DND-41 (cell line): ENCODE data around the gene PLSCR1.

Experiments
- EZH2 ChIP-seq: IDR thresholded peaks from 3 replicates; pipeline ENCODE4 v1.6.1; 2012; ENCODE audit warnings: borderline replicate concordance, low read depth, mild to moderate bottlenecking, moderate library complexity, low read length, inconsistent platforms; ENCODE audit not compliant: severe bottlenecking
- TF ChIP-seq, protein P1 (sequence below): IDR thresholded peaks from 2 replicates; pipeline ENCODE4 v1.5.1; 2012; ENCODE audit warnings: borderline replicate concordance, low read length, moderate library complexity, mild to moderate bottlenecking; ENCODE audit not compliant: poor library complexity, severe bottlenecking; ENCODE audit errors: extremely low read depth

DNA sequence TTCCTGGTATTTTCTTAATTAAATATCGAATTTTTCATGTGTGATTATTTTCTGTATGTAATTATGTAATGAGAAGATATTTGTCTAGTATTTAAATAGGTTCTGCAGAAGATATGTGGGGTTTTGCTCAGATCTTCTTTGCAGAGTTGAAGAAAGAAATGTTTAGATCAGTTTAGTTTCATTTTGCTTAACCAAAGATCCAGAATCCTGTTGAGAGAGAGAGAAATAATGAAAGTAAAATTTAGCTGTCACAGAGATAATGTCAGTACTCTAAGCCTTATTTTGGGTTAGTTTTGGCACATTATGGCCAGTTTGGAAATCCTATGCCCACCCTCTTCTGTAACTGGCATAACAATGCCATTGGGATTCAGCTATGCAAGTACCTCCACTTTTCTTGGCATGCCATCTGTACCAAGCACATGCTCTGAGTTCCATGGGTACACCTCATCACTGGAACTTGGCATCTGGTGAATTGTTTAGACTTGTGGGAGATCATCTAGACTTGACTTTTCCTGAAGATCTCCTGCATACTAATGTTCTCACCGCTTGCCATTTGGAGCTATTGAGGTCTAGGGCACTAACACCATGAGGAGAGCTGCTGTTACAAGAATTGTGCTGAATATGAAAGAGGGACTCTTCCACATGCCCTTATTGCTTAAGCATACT, 30.9 kb downstream of the PLSCR1 start:
- TF ChIP-seq EZH2, result no peak
- TF ChIP-seq, protein P1, sequence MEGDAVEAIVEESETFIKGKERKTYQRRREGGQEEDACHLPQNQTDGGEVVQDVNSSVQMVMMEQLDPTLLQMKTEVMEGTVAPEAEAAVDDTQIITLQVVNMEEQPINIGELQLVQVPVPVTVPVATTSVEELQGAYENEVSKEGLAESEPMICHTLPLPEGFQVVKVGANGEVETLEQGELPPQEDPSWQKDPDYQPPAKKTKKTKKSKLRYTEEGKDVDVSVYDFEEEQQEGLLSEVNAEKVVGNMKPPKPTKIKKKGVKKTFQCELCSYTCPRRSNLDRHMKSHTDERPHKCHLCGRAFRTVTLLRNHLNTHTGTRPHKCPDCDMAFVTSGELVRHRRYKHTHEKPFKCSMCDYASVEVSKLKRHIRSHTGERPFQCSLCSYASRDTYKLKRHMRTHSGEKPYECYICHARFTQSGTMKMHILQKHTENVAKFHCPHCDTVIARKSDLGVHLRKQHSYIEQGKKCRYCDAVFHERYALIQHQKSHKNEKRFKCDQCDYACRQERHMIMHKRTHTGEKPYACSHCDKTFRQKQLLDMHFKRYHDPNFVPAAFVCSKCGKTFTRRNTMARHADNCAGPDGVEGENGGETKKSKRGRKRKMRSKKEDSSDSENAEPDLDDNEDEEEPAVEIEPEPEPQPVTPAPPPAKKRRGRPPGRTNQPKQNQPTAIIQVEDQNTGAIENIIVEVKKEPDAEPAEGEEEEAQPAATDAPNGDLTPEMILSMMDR, result no peak
